K562 (cell line): ENCODE results near the gene DBT. TPM values are rescaled to one million over a fixed set of nuclear protein-coding genes. Genes with fewer than 3 reads are reported as not detected.

ENCODE experiments used
- FOXK1 ChIP-seq: sonication (generic); formaldehyde crosslinking; IDR thresholded peaks from 2 replicates; pipeline ENCODE4 v1.8.0; 2022; ENCODE audit warnings: missing genetic modification reagents, mild to moderate bottlenecking, borderline replicate concordance
- GABPA ChIP-seq: fragments of 200-800 bp; sonication (Bioruptor generic); conservative IDR thresholded peaks from 2 replicates; pipeline ENCODE4 v1.6.1; 2016; ENCODE audit warnings: low read depth, missing genetic modification characterization, missing compliant biosample characterization
- HDGF ChIP-seq: fragments of 450-650 bp; IDR thresholded peaks from 2 replicates; pipeline ENCODE4 v1.6.1; 2016
- MAZ ChIP-seq, 2 experiments: fragments of 450-650 bp in 1 of 2; sonication (generic) in 1 of 2; formaldehyde crosslinking; IDR thresholded peaks in 1 of 2; conservative IDR thresholded peaks in 1 of 2; 2 replicates each; pipeline versions ENCODE4 v1.4.0 to v1.5.0; 2020; ENCODE audit warnings: mild to moderate bottlenecking in 1 of 2, missing genetic modification reagents in 1 of 2
- MCM5 ChIP-seq: fragments of 450-650 bp; IDR thresholded peaks from 2 replicates; pipeline ENCODE4 v1.6.1; 2016; ENCODE audit warnings: low read depth
- NFIX ChIP-seq: fragments of 250-450 bp; sonication (Bioruptor Pico); IDR thresholded peaks from 2 replicates; pipeline ENCODE4 v1.4.0; 2020; ENCODE audit warnings: low read depth, mild to moderate bottlenecking, moderate library complexity
- RHOXF2B ChIP-seq: fragments of 250-450 bp; sonication (Bioruptor Pico); conservative IDR thresholded peaks from 2 replicates; pipeline ENCODE4 v1.5.1; 2021
- SMARCA5 ChIP-seq: fragments of 450-650 bp; IDR thresholded peaks from 2 replicates; pipeline ENCODE4 v1.6.1; 2016
- STAT5B ChIP-seq: fragments of 250-450 bp; sonication (Bioruptor Pico); IDR thresholded peaks from 2 replicates; pipeline ENCODE4 v1.8.0; 2021; ENCODE audit warnings: mild to moderate bottlenecking, inconsistent platforms
- ZC3H8 ChIP-seq: fragments of 450-650 bp; IDR thresholded peaks from 2 replicates; pipeline ENCODE4 v1.6.1; 2017
- ZNF79 ChIP-seq: fragments of 250-450 bp; sonication (Bioruptor Pico); IDR thresholded peaks from 2 replicates; pipeline ENCODE4 v1.4.0; 2020; ENCODE audit warnings: low read depth, mild to moderate bottlenecking, moderate library complexity
- polyA plus RNA-seq, 8 experiments: library from polyadenylated mRNA; depleted of rRNA in 4 of 8; stranded (reverse) in 5 of 8; unstranded in 3 of 8; fragments of >200 nt; fragmentation: Nextera tagmentation in 2 of 8; fragmentation: Illumina TruSeq in 1 of 8; extraction: Ambion mirVana in 2 of 8; extraction: Trizol in 1 of 8; gene quantifications; 2 replicates each; pipeline versions ENCODE4 v1.2.1 to v1.2.3, GENCODE V29; 2011 to 2014; ENCODE audit warnings: inconsistent platforms in 1 of 8, missing spikeins in 1 of 8
- total RNA-seq, 7 experiments: library from RNA; depleted of rRNA in 6 of 7; stranded (reverse); fragments of >200 nt in 6 of 7; fragmentation: Illumina TruSeq in 2 of 7; extraction: Trizol in 2 of 7; gene quantifications; 2 replicates each; pipeline versions ENCODE4 v1.2.1 to v1.2.3, GENCODE V29; 2011 to 2021; ENCODE audit warnings: low replicate concordance in 1 of 7
- TF ChIP-seq, protein P1 (sequence below), 3 experiments: fragments of 200-800 bp in 1 of 3; fragments of 250-450 bp in 1 of 3; fragments of 450-650 bp in 1 of 3; sonication (Bioruptor Pico) in 1 of 3; sonication (Bioruptor generic) in 1 of 3; formaldehyde crosslinking in 1 of 3; IDR thresholded peaks; 2 replicates each; pipeline versions ENCODE4 v1.6.1 to v1.8.0; 2016 to 2022; ENCODE audit warnings: mild to moderate bottlenecking in 2 of 3, missing genetic modification characterization in 2 of 3, missing compliant biosample characterization in 1 of 3, moderate library complexity in 1 of 3
- TF ChIP-seq, protein P2 (sequence below): fragments of 250-450 bp; sonication (Bioruptor Pico); IDR thresholded peaks from 2 replicates; pipeline ENCODE4 v1.6.1; 2021; ENCODE audit warnings: mild to moderate bottlenecking
- TF ChIP-seq, protein P3 (sequence below): fragments of 450-650 bp; formaldehyde crosslinking; IDR thresholded peaks from 2 replicates; pipeline ENCODE4 v1.4.0; 2020; ENCODE audit warnings: mild to moderate bottlenecking, moderate library complexity
- TF ChIP-seq, protein P4 (sequence below), 2 experiments: fragments of 450-650 bp; conservative IDR thresholded peaks; 2 replicates each; pipeline ENCODE4 v1.6.1; 2017; ENCODE audit warnings: mild to moderate bottlenecking in 2 of 2, moderate library complexity in 2 of 2

DBT gene
- total and polyA plus RNA-seq, 9 of the 15 experiments (the other 6 are each of a cell fraction or from before 2014, with no cell fraction given): 2.7 to 13.5 (median 7.3) TPM

DNA sequence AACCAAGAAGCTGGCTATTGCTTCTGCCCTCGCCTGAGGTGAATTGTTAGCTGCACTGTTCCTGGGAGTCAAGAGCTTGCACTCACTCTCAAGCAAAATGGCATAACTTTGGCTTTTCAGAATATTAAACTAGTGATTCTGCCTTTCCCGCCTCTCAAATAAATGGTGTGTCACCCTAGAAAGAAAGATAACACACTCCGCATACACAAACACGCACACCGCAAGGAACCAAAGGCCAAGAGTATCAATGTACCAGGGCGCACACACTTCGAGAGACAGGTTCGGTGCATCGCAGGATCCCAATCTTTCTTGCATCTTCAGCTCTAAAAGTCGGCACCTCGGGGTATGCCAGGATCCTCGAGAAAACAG lies 15.9 kb upstream of the DBT start (continued):
- TF ChIP-seq, protein P1, sequence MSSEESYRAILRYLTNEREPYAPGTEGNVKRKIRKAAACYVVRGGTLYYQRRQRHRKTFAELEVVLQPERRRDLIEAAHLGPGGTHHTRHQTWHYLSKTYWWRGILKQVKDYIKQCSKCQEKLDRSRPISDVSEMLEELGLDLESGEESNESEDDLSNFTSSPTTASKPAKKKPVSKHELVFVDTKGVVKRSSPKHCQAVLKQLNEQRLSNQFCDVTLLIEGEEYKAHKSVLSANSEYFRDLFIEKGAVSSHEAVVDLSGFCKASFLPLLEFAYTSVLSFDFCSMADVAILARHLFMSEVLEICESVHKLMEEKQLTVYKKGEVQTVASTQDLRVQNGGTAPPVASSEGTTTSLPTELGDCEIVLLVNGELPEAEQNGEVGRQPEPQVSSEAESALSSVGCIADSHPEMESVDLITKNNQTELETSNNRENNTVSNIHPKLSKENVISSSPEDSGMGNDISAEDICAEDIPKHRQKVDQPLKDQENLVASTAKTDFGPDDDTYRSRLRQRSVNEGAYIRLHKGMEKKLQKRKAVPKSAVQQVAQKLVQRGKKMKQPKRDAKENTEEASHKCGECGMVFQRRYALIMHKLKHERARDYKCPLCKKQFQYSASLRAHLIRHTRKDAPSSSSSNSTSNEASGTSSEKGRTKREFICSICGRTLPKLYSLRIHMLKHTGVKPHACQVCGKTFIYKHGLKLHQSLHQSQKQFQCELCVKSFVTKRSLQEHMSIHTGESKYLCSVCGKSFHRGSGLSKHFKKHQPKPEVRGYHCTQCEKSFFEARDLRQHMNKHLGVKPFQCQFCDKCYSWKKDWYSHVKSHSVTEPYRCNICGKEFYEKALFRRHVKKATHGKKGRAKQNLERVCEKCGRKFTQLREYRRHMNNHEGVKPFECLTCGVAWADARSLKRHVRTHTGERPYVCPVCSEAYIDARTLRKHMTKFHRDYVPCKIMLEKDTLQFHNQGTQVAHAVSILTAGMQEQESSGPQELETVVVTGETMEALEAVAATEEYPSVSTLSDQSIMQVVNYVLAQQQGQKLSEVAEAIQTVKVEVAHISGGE (CRISPR knock-in tag; IDR thresholded peaks at IDR 0.05): no peak
- TF ChIP-seq MCM5 (no peak), SMARCA5 (no peak), MAZ (CRISPR knock-in tag; conservative IDR thresholded peaks at IDR 0.05 in 1 of 2, IDR thresholded peaks at IDR 0.05 in 1 of 2) (no peak), HDGF (no peak), GABPA (no peak), STAT5B (no peak), NFIX (CRISPR knock-in tag) (no peak), FOXK1 (no peak), ZNF79 (CRISPR knock-in tag) (no peak), ZC3H8 (no peak), RHOXF2B (CRISPR knock-in tag) (no peak)
- TF ChIP-seq, protein P2, sequence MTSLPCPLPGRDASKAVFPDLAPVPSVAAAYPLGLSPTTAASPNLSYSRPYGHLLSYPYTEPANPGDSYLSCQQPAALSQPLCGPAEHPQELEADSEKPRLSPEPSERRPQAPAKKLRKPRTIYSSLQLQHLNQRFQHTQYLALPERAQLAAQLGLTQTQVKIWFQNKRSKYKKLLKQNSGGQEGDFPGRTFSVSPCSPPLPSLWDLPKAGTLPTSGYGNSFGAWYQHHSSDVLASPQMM (CRISPR knock-in tag): no peak
- TF ChIP-seq, protein P3, sequence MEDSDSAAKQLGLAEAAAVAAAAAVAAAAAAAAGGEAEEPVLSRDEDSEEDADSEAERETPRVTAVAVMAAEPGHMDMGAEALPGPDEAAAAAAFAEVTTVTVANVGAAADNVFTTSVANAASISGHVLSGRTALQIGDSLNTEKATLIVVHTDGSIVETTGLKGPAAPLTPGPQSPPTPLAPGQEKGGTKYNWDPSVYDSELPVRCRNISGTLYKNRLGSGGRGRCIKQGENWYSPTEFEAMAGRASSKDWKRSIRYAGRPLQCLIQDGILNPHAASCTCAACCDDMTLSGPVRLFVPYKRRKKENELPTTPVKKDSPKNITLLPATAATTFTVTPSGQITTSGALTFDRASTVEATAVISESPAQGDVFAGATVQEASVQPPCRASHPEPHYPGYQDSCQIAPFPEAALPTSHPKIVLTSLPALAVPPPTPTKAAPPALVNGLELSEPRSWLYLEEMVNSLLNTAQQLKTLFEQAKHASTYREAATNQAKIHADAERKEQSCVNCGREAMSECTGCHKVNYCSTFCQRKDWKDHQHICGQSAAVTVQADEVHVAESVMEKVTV (CRISPR knock-in tag): no peak
- TF ChIP-seq, protein P4, sequence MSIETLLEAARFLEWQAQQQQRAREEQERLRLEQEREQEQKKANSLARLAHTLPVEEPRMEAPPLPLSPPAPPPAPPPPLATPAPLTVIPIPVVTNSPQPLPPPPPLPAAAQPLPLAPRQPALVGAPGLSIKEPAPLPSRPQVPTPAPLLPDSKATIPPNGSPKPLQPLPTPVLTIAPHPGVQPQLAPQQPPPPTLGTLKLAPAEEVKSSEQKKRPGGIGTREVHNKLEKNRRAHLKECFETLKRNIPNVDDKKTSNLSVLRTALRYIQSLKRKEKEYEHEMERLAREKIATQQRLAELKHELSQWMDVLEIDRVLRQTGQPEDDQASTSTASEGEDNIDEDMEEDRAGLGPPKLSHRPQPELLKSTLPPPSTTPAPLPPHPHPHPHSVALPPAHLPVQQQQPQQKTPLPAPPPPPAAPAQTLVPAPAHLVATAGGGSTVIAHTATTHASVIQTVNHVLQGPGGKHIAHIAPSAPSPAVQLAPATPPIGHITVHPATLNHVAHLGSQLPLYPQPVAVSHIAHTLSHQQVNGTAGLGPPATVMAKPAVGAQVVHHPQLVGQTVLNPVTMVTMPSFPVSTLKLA (conservative IDR thresholded peaks at IDR 0.05): no peak
